ENCODE results near the gene KMT5B.

Gene KMT5B

DNA sequence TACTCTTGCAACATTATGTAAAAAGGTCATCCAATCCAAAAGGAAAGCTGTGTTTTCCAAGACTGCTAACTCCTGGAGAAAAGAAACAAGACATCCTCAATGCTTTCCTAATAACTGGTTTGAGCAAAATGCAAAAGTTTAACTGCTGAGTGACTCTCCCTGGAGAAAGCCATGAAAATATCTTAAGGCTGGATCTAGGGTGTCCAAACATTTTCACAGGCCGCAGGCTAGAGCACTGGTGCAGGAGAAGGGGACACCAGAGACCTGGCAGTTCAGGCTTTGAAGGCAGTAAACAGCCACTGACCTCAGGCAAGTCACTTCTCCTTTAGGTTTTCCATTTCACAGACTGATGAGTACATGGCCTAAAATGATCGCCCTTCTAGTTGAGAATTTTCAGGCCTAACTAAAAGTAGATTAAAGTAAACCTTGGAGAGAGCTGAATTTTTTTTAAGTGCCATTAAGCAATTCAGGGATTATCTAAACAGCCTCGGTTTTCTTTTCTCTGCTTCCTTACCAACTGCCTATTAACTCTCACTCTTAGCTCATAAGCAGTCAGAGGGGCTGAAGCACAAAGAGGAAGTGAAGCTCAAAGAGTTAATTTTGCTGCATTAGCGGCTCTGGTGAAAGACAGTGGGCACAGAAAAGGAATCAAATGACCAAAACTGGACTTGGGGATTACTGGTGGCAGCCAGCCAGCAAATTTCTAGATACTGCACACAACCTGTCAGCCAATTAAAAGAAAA, 94.2 kb downstream of the KMT5B start:
- DNase-seq (ENCODE audit: low read depth), result peak; percentile 45

DNA sequence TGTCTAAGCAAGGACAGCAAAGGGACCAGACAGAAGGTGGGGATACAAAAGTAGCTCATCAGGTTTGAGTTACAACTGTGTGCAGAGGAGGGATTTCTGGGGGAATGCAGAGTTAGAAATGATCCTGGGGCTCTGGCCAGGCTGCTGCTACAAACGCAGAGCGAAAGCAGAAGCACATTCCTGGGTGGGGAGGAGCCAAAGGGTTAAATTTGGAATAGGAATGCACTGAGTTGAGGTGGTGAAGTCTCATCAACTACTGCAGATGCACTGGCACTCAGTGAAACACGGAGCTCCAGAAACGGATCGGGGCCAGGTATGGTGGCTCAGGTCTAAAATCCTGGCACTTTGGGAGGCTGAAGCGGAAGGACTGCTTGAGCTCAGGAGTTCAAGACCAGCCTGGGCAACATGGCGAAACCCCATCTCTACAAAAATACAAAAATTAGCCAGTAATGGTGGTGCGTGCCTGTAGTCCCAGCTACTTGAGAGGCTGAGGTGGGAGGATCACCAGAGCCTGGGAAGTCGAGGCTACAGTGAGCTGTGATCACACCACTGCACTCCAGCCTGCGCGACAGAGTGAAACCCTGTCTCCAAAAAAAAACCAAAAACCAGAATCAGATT, 95.1 kb downstream of the KMT5B start:
- peak; percentile 30 for DNase-seq (ENCODE audit: low read depth)

DNA sequence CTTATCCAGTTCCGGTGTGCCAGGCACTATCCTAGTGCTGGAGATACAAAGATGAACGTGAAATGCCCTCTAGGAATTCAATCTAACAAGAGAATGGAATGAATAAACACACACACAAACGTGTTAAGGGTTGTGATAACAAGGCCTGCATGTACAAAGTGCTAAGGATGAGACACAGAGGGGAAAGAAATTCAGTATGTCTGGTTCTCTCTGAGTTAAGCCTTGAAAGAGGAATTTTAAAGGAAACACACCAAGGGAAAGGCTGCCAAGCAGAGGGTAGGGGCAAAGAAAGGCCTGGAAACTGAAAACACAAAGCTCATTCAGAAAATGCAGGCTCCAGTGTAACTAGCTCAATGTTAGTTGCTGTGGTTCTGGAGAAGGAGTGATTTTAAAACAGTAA, 96.1 kb downstream of the KMT5B start:
- DNase-seq (ENCODE audit: low read depth), result no peak

DNA sequence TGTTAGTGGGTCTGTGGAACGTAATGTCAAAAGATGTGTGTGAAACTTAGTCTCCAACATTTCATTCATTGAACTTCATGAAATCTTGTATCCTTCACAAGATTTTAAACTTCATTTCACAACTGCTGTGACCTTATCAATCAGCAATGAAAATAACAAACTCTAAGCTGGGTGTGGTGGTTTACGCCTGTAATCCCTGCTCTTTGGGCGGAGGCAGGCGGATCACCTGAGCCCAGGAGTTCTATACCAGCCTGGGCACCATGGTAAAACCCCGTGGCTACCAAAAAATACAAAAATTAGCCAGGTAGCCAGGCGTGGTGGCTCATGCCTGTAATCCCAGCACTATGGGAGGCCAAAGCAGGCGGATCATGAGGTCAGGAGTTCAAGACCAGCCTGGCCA, 97.0 kb downstream of the KMT5B start:
- DNase-seq (ENCODE audit: low read depth), result no peak

DNA sequence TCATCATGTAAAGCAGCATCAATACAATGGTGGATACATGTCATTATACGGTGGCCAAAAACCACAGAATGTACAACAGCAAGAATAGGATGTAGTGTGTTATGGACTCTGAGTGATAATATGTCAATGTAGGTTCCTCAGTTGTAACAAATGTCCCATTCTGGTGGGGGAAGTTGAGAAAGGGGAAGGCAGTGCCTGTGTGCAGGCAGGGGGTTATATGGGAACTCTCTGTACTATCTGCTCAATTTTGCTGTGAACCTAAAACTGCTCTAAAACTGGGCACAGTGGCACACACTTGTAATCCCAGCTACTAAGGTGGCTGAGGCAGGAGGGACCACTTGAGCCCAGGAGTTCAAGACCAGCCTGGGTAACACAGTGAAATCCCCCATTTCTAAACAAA, 97.8 kb downstream of the KMT5B start:
- no peak for DNase-seq (ENCODE audit: low read depth)

DNA sequence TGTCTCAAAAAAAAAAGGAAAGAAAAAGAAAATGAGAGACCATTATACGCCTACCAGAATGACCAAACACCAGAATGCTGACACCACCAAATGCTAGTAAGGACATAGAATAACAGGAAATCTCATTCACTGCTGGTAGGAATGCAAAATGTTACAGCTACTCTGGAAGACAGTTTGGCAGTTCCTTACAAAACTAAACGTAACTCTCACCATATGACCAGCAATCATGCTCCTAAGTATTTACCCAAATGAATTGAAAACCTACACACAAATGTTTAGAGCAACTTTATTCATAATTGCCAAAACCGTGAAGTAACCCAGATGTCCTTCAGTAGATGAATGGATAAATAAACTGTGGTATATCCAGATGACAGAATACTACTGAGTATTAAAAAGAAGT, 99.1 kb downstream of the KMT5B start:
- peak; percentile 54 for DNase-seq (ENCODE audit: low read depth)

DNA sequence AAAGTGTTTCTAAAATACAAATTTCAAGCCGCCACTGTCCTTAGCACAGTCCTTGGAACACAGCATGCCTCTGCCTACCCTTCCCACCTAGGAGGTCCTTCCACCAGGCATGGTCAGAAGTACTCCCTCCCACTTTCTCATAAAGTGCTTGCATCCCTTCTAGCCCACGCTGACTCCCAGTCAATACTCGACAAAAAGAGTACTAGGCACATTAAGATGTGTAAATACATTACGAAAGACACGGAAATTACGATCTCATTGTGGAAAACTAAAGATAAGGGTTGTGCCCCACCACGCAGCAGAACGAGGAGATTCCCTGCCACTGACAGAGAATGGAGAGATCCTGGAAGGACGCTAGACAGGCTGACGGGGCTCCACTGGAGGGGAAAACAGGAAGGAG, 105.4 kb downstream of the KMT5B start:
- DNase-seq (ENCODE audit: low read depth), result no peak

DNA sequence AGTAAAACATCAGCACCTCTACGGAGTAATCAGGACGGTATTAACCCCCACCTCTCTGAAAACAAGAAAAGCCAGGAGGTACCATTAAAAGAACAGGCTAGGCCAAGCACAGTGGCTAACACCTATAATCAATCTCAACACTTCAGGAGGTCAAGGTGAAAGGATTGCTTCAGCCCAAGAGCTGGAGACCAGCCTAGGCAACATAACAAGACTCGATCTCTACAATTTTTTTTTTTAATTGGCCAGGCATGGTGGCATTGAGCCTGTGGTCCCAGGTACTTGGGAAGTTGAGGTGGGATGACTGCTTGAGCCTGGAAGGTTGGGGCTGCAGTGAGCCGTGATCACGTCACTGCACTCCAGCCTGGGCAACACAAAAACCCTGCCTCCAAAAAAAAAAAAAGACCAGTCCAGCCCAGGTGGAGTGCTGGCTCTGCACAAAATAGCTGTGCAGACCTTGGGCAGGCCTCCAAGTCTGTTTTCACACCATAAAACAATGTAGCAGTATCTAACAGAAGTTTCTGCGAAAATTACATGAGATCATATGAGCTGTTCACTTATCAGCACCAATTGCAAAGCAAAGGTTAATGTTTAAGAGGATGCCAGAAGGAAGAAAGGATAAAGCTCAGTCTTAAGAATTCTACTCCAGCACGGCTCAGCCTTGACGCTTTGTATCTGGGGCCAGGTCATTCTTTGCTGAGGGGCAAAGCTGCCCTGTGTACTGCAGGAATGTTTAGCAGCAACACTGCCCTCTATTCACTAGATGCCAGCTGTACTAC, 106.7 kb downstream of the KMT5B start:
- DNase-seq (ENCODE audit: low read depth), result no peak
